ENCODE results near the gene AKNAD1.
"Not testable (repeated sequence)": the region's sequence is repeated elsewhere in the genome, so short reads cannot be mapped to it uniquely, and the experiment has no call there.

AKNAD1 gene, protein sequence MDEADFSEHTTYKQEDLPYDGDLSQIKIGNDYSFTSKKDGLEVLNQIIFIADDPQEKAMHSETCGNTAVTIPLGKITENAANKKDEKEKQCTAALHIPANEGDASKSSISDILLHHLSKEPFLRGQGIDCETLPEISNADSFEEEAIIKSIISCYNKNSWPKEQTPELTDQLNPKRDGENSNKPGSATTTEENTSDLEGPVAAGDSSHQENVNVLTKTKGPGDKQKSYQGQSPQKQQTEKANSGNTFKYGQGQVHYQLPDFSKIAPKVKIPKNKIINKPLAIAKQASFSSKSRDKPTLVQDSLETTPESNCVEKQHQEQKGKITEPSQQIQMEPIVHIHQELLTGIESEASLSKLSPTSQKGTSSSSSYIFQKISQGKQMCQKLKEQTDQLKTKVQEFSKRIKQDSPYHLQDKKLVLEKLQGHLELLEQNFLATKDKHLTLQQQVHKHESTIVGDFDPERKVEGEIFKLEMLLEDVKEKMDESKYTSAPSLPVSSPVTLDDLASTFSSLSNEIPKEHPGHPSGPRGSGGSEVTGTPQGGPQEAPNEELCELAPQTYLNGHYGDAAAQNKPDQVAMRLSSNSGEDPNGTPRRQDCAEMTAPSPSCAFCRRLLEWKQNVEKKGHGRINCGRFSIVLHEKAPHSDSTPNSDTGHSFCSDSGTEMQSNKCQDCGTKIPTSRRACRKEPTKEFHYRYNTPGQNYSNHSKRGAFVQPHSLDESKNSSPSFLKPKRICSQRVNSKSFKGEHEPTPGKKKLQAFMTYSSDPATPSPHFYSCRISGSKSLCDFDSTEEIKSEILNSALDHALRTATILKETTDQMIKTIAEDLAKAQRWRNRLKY

DNA sequence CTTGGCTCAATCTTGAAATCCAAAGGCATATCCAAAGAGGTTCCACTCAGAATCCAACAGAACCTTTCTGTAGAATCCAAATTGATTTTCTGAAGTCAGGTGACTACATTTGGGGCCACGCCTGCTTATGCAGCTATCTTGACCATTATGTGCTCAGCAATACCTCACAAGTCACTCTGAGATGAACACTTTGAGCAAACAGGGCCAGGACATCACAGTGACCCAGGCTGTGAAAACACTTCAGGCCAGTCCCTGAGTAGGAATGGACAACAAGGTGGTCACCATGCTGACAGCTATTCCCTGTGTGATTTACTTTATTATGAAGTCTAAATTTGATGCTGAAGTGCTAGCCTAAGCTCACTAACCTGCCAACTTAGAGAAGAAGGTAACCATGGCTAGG, at the start of gene AKNAD1:
Gene AKNAD1, minus strand, starts transcription at position 101 of the 400 bp plus-strand sequence. CDS start 4,430 bp downstream, outside the sequence.
- H3K27me3 Mint-ChIP-seq: peaks cover 15 to 17% of the 10 kb centered on the region in 2 donors
- H3K9me3 Mint-ChIP-seq: no peaks in the 10 kb centered on the region
- DNase-seq (no peak), ATAC-seq (replicated peaks) (no peak)
- H3K4me3 Mint-ChIP-seq: no peak within 1 kb of the TSS
- H3K27ac Mint-ChIP-seq: no peak within 1 kb of the TSS
- H3K36me3 Mint-ChIP-seq: no peaks in the 10 kb centered on the region
- H3K4me1 Mint-ChIP-seq: peaks cover 6 to 9% of the 10 kb centered on the region in 2 donors

DNA sequence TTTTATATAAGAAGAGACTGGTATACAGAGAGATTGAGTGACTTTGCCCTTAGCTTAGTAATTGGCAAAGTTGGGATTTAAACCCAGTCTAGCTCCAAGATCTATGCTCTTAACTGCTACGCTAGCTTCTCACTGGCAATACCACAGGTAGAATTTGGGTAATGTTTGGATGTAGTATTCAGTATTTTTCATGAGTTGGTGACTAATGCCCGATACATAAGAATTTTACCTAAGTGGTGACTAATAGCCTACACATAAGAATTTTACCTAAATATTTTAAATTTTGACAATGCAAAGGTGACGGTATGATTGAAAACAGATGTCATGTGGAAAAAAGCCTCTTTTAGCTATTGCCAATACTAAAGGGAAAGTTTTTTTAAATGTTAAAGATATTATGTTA, 44.2 kb upstream of the AKNAD1 start:
- H3K36me3 Mint-ChIP-seq: peaks cover 0 to 3% of the 10 kb centered on the region in 2 donors
- no peak for DNase-seq
- H3K4me3 Mint-ChIP-seq: no peak overlapping the region
- no peak for ATAC-seq (replicated peaks)
- H3K27me3 Mint-ChIP-seq: no peaks in the 10 kb centered on the region
- H3K9me3 Mint-ChIP-seq: no peaks in the 10 kb centered on the region
- H3K27ac Mint-ChIP-seq: no peak overlapping the region
- no peaks in the 10 kb centered on the region for H3K4me1 Mint-ChIP-seq

DNA sequence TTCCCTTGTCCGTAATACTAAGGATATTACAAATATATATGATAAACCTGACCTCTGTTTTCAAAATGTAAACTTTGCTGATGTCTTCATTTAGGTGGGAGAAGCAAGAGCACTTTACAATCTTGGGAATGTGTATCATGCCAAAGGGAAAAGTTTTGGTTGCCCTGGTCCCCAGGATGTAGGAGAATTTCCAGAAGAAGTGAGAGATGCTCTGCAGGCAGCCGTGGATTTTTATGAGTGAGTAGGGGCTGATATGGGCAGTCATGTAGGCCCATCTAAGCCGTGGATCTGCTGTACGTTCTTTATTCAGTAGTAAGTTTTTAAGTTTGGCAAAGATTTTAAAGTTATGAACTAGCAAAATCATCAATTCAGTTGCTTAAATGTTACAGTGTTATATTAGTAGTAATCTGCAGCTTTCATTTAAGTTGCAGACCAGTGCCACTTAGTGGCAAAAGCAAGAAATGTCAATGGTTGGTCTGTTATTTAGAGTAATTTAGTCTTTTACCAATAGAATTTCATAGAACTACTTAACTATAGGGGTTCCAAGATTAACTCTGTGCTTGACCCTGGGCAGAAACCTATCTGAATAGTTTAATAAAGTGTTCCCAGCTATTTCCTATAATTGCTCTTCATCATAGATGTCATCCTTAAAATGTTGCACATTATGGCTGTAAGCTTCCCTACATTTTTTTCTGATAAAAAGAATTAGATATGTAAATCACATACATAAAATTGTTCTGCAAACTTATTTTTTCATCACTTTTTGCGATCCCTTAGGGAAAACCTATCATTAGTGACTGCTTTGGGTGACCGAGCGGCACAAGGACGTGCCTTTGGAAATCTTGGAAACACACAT, 41.2 kb upstream of the AKNAD1 start:
- peak; percentile 60 to 68 for ATAC-seq (replicated peaks)

DNA sequence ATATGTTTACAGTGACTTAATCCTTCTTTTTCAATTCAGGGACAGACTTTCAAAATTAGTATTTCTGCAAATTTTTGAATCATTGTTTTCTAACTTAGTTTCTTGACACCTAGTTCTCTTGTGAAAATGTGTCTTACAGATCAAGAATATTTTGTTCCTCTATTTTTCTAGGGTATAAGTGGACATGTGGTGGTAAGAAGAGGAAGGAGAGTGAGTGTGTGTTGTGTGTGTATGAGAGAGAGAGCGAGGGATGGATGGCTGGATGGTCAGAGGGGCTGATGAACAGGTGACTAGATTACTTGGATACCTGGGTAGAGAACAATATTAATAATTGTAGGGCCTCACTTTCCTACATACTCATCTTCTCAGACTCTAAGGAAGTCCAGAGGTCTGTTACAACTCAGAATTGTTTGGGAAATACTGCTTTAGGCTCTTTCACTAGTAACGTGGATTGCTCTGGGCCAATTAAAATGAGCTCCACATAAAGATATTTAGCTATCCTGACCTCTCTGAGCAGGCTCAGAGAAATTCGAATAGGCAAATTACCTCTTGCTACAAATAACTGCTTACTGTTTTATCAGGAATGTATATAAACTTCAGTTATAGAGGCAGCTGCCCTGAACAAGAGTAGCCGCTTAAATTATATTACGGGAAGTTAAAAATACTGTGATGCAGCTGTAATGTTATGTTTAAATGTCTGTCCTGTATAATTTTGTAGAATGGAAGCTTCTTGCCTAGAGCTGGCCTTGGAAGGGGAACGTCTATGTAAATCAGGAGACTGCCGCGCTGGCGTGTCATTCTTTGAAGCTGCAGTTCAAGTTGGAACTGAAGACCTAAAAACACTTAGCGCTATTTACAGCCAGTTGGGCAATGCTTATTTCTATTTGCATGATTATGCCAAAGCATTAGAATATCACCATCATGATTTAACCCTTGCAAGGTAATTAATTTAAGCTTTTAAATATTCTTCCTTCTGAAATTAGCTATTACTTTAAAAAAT, 39.6 kb upstream of the AKNAD1 start:
- Mint-ChIP-seq H3K4me3 (no peak overlapping the region), H3K27ac (no peak overlapping the region), H3K9me3 (no peaks in the 10 kb centered on the region), H3K36me3 (no peaks in the 10 kb centered on the region), H3K27me3 (no peaks in the 10 kb centered on the region), H3K4me1 (no peaks in the 10 kb centered on the region)
- DNase-seq (no peak), ATAC-seq (replicated peaks) (no peak)

More for the DNA sequence above, 41.2 kb upstream of the AKNAD1 start:
- no peaks in the 10 kb centered on the region for H3K4me1 Mint-ChIP-seq
- no peaks in the 10 kb centered on the region for H3K9me3 Mint-ChIP-seq
- DNase-seq: no peak
- H3K27ac Mint-ChIP-seq: no peak overlapping the region
- no peak overlapping the region for H3K4me3 Mint-ChIP-seq
- no peaks in the 10 kb centered on the region for H3K27me3 Mint-ChIP-seq
- H3K36me3 Mint-ChIP-seq: no peaks in the 10 kb centered on the region

DNA sequence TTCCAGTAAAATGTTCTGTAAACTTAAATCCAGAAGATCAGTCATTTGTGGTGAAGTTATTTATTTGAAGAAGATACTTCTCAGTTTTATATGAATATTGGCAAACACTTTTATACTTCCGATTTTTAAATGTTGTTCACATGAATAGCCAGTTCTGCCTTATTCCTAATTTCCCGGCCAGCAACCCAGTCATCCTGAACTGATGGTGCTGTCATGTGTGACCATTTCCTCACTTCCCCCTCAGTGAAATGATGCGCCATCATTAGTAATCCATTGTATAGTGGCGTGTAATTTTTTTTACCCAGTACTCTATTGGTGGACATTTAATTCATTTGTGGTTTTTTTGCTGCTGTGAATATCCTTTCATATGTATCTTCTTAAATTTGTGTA, 36.2 kb upstream of the AKNAD1 start:
- DNase-seq: no peak
- no peak overlapping the region for H3K4me3 Mint-ChIP-seq
- no peaks in the 10 kb centered on the region for H3K36me3 Mint-ChIP-seq
- H3K27ac Mint-ChIP-seq: no peak overlapping the region
- H3K4me1 Mint-ChIP-seq: no peaks in the 10 kb centered on the region
- H3K9me3 Mint-ChIP-seq: no peaks in the 10 kb centered on the region
- H3K27me3 Mint-ChIP-seq: no peaks in the 10 kb centered on the region
- ATAC-seq (replicated peaks): no peak

DNA sequence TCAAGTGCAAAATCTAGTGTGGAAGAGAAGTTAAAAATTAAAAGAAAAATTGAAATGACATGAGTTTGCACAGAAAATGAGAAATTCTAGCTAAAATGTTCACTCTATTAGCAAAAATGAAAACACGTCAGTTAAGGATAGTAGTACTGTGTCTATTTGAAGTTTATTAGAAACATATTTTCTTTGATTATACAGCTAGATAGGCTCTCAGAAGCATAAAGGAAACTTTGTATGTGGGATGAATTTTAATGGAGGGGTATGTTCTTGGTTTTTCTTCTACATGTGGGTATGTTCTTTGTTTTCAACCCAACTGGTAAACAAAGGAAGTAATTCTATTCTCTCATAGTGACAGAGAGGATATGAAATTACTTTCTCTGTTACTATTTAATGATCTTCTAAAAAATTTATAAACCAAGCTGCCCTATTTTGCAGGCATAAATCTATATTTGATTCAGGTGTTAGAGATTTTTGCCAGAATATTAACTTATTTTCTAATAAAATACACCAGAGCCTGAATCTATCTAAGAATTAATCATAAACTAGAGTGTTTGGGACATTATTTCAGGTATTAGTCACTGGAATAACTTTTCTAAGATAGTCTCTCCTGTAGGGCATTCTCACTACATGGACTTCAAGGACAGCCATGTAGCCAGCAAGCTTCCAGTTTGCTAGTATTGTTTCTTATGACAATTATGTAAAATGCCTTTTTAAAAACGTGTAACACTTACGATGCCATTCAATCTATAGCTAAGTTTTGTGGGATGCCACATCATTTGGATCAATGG, 35.7 kb upstream of the AKNAD1 start:
- DNase-seq: no peak
- H3K36me3 Mint-ChIP-seq: no peaks in the 10 kb centered on the region
- no peaks in the 10 kb centered on the region for H3K4me1 Mint-ChIP-seq
- H3K27ac Mint-ChIP-seq: no peak overlapping the region
- no peak for ATAC-seq (replicated peaks)
- H3K9me3 Mint-ChIP-seq: no peaks in the 10 kb centered on the region
- H3K27me3 Mint-ChIP-seq: no peaks in the 10 kb centered on the region
- no peak overlapping the region for H3K4me3 Mint-ChIP-seq

DNA sequence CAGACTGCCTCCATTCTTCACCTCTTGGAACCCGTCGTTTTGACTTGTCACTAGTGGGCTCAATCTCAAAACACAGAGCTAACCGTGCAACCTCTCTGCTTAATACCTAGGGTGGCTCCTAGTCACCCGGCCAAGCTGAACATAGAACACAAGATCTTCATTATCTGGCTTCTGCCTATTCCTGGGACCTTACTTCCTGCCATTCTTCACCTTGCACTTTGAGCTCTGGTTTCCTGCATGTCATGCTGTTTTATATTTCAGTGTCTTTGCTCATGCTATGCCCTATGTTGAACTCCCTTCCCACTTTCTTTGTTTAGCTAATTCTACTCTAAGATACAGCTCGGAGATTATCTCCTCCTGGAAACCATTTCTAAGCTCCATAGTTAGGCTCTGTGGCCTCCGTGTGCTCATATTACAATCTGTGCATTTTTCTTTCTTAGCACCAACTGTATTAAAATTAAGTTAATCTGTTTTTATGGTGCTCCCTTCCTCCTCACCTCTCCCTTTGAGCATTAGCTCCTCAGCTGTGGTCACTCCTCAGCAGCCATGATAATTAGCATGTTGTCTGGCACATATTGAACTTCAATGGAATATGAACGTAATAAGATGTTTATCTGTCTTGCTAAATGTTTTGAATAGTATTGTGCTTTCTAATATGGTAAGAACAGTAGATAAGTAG, 33.0 kb upstream of the AKNAD1 start:
- Mint-ChIP-seq H3K4me1 (no peaks in the 10 kb centered on the region), H3K27ac (no peak overlapping the region), H3K27me3 (no peaks in the 10 kb centered on the region), H3K4me3 (no peak overlapping the region), H3K36me3 (no peaks in the 10 kb centered on the region), H3K9me3 (no peaks in the 10 kb centered on the region)
- DNase-seq: no peak
- no peak for ATAC-seq (replicated peaks)

DNA sequence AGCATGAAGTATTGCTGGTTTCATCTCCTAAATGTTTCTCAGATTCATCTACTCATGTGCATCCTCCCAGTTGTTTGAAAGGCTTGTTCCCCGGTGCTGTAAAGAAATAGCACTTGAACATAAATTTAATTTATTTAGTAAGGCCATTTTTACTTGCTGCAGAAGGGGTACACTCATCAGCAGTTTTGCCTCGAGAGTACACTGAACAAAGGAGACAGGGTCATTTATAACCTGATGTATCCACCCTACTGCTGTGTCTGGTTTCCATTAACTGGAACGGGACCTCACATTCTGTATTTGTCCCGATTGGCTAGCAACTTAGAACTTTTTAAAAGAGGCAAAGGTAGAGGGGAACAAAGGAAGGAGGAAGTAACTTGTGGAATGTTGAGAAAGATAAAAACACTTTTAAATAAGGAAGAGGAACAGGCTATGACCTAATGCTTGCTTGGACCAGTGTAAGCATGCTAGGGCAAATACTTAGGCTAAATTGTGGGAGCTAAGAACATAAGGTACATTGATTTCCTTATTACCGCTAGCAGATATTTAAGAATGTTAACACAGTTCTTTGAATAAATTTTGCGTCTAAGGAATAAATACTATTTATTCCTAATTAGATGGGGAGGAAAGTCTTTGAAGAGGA, 32.2 kb upstream of the AKNAD1 start:
- H3K4me3 Mint-ChIP-seq; H3K4me1 Mint-ChIP-seq; DNase-seq; H3K36me3 Mint-ChIP-seq; H3K27ac Mint-ChIP-seq; H3K27me3 Mint-ChIP-seq; H3K9me3 Mint-ChIP-seq; ATAC-seq (replicated peaks): not testable (repeated sequence)

DNA sequence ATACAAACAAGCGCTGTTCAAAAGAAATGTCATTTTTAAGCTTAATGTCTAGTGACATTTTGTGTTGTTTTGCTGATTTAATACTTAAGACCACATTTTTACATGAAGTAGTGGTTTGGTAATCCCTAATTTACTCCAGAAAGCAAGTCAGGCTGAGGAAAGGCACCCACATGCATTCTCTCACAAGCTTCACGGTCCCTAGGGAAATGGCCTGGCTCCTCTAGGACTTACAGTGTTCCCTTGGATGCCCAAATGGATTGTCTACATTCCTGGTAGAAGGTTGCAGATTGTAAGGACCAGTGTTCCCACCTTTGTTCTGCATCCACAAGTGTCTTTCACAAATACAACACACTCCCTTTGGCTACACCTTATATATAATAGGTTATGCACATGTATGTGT, 29.4 kb upstream of the AKNAD1 start:
- no peak for ATAC-seq (replicated peaks)
- Mint-ChIP-seq H3K36me3 (no peaks in the 10 kb centered on the region), H3K27me3 (no peaks in the 10 kb centered on the region), H3K4me1 (no peaks in the 10 kb centered on the region), H3K27ac (no peak overlapping the region), H3K9me3 (no peaks in the 10 kb centered on the region), H3K4me3 (no peak overlapping the region)
- no peak for DNase-seq

DNA sequence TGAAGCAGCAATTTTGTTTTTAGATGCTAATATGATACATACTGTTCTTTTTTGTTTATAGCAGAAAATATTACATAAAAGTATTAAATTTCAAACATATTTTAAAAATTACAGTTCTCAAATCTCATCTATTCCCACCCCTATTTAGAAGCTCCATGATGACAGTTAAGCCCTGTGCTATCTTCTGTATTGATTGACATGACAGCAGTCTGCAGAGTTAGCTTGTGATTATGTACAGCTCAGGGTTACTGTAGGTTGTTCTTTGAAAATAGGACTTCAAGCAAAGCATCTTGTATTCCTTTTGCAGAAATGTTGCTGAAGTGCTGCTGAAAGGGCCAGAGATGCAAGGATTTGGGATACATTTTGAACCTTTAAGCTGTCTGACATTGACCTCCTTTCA, 28.1 kb upstream of the AKNAD1 start:
- Mint-ChIP-seq H3K9me3 (no peaks in the 10 kb centered on the region), H3K27me3 (no peaks in the 10 kb centered on the region), H3K36me3 (no peaks in the 10 kb centered on the region), H3K4me3 (no peak overlapping the region), H3K27ac (no peak overlapping the region), H3K4me1 (no peaks in the 10 kb centered on the region)
- ATAC-seq (replicated peaks) (no peak), DNase-seq (no peak)

DNA sequence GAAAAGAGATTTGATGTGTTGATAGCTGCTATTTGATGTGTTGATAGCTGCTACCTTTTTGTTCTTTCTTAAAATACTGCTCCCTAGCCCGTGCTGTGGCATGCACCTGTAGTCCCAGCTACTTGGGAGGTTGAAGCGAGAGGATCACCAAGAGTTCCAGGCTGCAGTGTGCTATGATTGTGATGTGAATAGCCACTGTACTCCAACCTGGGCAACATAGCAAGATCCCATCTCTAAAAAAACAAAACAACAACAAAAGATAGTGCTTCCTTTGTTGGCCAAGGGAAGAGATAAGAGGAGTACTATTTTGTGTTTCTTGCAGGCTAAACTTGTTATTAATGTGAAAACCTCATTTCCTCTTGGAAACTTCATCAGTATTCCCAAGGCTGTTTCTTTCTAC, 25.9 kb upstream of the AKNAD1 start:
- Mint-ChIP-seq H3K27me3 (no peaks in the 10 kb centered on the region), H3K36me3 (no peaks in the 10 kb centered on the region), H3K9me3 (no peaks in the 10 kb centered on the region), H3K4me3 (no peak overlapping the region), H3K27ac (no peak overlapping the region), H3K4me1 (peaks cover 3 to 5% of the 10 kb centered on the region in 2 donors)
- no peak for ATAC-seq (replicated peaks)
- no peak for DNase-seq

DNA sequence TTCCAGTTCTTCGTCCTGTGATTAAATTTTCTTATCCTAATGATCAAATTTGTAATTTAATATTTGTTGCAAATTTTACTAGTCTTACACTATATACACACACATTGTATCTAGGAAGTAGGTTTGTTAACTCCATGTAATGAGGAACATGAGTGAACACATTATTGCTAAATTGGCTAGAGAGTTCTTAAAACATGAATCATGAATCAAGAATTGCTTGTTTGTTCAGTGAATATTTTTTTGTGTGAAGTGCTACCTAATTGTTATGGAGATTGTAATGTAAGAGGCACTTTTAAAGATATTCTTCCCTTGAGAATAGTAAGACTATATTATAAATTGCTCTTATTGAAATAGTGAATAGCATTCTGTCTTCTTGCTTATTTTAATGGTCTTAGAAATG, 24.5 kb upstream of the AKNAD1 start:
- H3K27me3 Mint-ChIP-seq: no peaks in the 10 kb centered on the region
- no peak overlapping the region for H3K4me3 Mint-ChIP-seq
- H3K36me3 Mint-ChIP-seq: no peaks in the 10 kb centered on the region
- H3K9me3 Mint-ChIP-seq: no peaks in the 10 kb centered on the region
- no peak overlapping the region for H3K27ac Mint-ChIP-seq
- peaks cover 5 to 16% of the 10 kb centered on the region in 2 donors for H3K4me1 Mint-ChIP-seq
- ATAC-seq (replicated peaks) (no peak), DNase-seq (no peak)

Measured in stimulated activated naive B cell treated with anti-CD40 and anti-IgM and Interleukin-4, amounts not matched to agents 10 μg/mL and 1 μg/mL and 100 μg/mL, for 72 hours (primary cell).